Panc1 (cell line): ENCODE measurements around the gene TMEM107.

ENCODE experiments used
- CTCF ChIP-seq: fragments of 450-650 bp; IDR thresholded peaks from 2 replicates; pipeline ENCODE4 v1.5.1; 2017; ENCODE audit warnings: mild to moderate bottlenecking
- POLR2AphosphoS5 ChIP-seq: IDR thresholded peaks from 2 replicates; pipeline ENCODE4 v1.6.1; 2012; ENCODE audit warnings: mild to moderate bottlenecking, low read depth, low read length, moderate library complexity
- REST ChIP-seq, 2 experiments: IDR thresholded peaks; 2 replicates each; pipeline ENCODE4 v1.6.1; 2011 to 2012; ENCODE audit warnings: low read depth in 2 of 2, control low read depth in 1 of 2, low read length in 1 of 2, mild to moderate bottlenecking in 1 of 2, moderate library complexity in 1 of 2; ENCODE audit not compliant: insufficient read depth in 1 of 2
- SIN3A ChIP-seq: IDR thresholded peaks from 2 replicates; pipeline ENCODE4 v1.6.1; 2012; ENCODE audit warnings: low read depth, mild to moderate bottlenecking, low read length, moderate library complexity, borderline replicate concordance; ENCODE audit not compliant: insufficient read depth
- TCF7L2 ChIP-seq: IDR thresholded peaks from 2 replicates; pipeline ENCODE4 v1.6.1; 2011; ENCODE audit warnings: mild to moderate bottlenecking, low read depth, low read length, inconsistent platforms

DNA sequence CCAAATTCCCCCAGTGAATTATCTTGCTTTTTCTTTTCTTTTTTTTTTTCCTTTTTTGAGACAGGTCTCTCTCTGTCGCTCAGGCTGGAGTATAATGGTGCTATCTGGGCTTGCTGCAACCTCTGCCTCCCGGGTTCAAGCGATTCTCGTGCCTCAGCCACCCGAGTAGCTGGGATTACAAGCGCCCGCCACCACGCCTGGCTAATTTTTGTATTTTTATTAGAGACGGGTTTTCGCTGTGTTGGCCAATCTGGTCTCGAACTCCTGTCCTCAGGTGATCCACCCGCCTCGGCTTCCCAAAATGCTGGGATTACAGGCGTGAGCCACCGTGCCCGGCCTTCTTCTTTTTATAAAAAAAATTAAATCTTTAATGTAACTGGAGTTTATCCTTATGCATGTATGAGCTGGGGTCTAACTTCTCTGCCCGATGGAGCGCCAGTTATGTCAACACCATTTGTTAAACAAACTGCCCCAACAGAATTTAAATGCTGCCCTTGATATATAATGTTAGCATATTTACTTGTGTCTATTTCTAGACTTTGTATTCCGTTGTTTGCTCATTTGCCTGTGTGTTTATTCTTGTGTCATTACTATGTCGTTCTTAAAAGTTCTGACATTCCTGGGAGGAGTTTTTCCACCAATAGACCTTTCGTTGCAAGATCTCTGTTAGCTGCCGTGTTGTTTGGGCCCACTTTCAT lies 34.7 kb upstream of the TMEM107 start:
- TF ChIP-seq POLR2AphosphoS5: no peak
- TF ChIP-seq CTCF: no peak
- no peak for TF ChIP-seq REST (IDR thresholded peaks at IDR 0.05; ENCODE audit: insufficient read depth in 1 of 2, low read depth in 2 of 2, low read length in 1 of 2)
- TF ChIP-seq TCF7L2: no peak
- no peak for TF ChIP-seq SIN3A
